HEK293T (cell line): ENCODE results near the gene APBA3.

ENCODE experiments used
- BHLHE40 ChIP-seq: fragments of 450-650 bp; IDR thresholded peaks from 2 replicates; pipeline ENCODE4 v1.6.1; 2016; ENCODE audit warnings: mild to moderate bottlenecking, moderate library complexity, borderline replicate concordance
- ELF4 ChIP-seq: fragments of 450-650 bp; IDR thresholded peaks from 2 replicates; pipeline ENCODE4 v1.6.1; 2017; ENCODE audit warnings: antibody characterized with exemption
- LEF1 ChIP-seq: fragments of 450-650 bp; IDR thresholded peaks from 2 replicates; pipeline ENCODE4 v1.6.1; 2017; ENCODE audit warnings: mild to moderate bottlenecking, borderline replicate concordance
- NFRKB ChIP-seq: fragments of 450-650 bp; IDR thresholded peaks from 2 replicates; pipeline ENCODE4 v1.6.1; 2016; ENCODE audit warnings: mild to moderate bottlenecking, moderate library complexity
- SUZ12 ChIP-seq: fragments of 450-650 bp; IDR thresholded peaks from 2 replicates; pipeline ENCODE4 v1.6.1; 2016; ENCODE audit warnings: mild to moderate bottlenecking
- ZNF384 ChIP-seq: fragments of 450-650 bp; IDR thresholded peaks from 2 replicates; pipeline ENCODE4 v1.6.1; 2016
- TF ChIP-seq, protein P1 (sequence below): fragments of 450-650 bp; IDR thresholded peaks from 2 replicates; pipeline ENCODE4 v1.6.1; 2016

GRCh38 chr19:3771906-3772455 lies 10.5 kb upstream of the APBA3 start, which contains the start of gene RAX2:
- TF ChIP-seq ZNF384 (no peak), BHLHE40 (no peak), ELF4 (no peak), SUZ12 (no peak), LEF1 (no peak), NFRKB (no peak)
- TF ChIP-seq, protein P1, sequence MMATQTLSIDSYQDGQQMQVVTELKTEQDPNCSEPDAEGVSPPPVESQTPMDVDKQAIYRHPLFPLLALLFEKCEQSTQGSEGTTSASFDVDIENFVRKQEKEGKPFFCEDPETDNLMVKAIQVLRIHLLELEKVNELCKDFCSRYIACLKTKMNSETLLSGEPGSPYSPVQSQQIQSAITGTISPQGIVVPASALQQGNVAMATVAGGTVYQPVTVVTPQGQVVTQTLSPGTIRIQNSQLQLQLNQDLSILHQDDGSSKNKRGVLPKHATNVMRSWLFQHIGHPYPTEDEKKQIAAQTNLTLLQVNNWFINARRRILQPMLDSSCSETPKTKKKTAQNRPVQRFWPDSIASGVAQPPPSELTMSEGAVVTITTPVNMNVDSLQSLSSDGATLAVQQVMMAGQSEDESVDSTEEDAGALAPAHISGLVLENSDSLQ, result no peak
